IMR-90 (cell line): Measurements from ENCODE around the gene SSR4. TPM values are rescaled to one million over a fixed set of nuclear protein-coding genes. Genes with fewer than 3 reads are reported as not detected.

ENCODE experiments used
- ATAC-seq: fragments of 200-7000 bp; cut with Tn5 transposase; 2 replicates; pipeline ENCODE4 v1.9.1; 2020; ENCODE audit warnings: low read depth, mild to moderate bottlenecking, moderate library complexity
- BruUV-seq: library from RNA; stranded (reverse); fragments of 400-500 nt; replicated peaks from 2 replicates; lab custom pipeline; 2021; lab: Mats Ljungman, UMichigan
- CTCF ChIA-PET: fragments of 300-600 bp; formaldehyde crosslinking; extraction: SDS; loops from one replicate; lab custom pipeline; 2021; ENCODE audit warnings: antibody characterized with exemption; lab: Yijun Ruan, JAX
- POLR2A ChIA-PET: fragments of 300-600 bp; sonication (Branson Sonifier 250); formaldehyde crosslinking; loops from one replicate; lab custom pipeline; 2022; ENCODE audit warnings: antibody characterized with exemption; ENCODE audit not compliant: unreplicated experiment; lab: Charles Lee
- DNase-seq: peaks from one replicate; pipeline ENCODE4 v3.0.0; 2013
- H2AFZ ChIP-seq: replicated peaks from 2 replicates; pipeline ENCODE3; 2013; ENCODE audit warnings: low read length, mild to moderate bottlenecking; ENCODE audit not compliant: poor library complexity
- H2AK5ac ChIP-seq: 2 replicates; pipeline ENCODE4 v1.6.1; 2013; ENCODE audit warnings: low read depth, low read length, inconsistent platforms
- H2AK9ac ChIP-seq: replicated peaks from 2 replicates; pipeline ENCODE3; 2013; ENCODE audit warnings: mild to moderate bottlenecking, low read depth, low read length, moderate library complexity; ENCODE audit not compliant: poor library complexity
- H2BK120ac ChIP-seq: 2 replicates; pipeline ENCODE4 v1.6.1; 2013; ENCODE audit warnings: low read depth, low read length, inconsistent platforms
- H2BK15ac ChIP-seq: 3 replicates; pipeline ENCODE4 v1.6.1; 2013; ENCODE audit warnings: low read depth, low read length, inconsistent platforms
- H2BK20ac ChIP-seq: 2 replicates; pipeline ENCODE4 v1.6.1; 2013; ENCODE audit warnings: low read depth, mild to moderate bottlenecking, inconsistent platforms, low read length, moderate library complexity
- H2BK5ac ChIP-seq: 2 replicates; pipeline ENCODE4 v1.6.1; 2013; ENCODE audit warnings: mild to moderate bottlenecking, low read depth, low read length, inconsistent platforms; ENCODE audit not compliant: poor library complexity, severe bottlenecking
- H3K14ac ChIP-seq: replicated peaks from 2 replicates; pipeline ENCODE4 v1.6.1; 2013; ENCODE audit warnings: low read depth, low read length, inconsistent platforms
- H3K18ac ChIP-seq: 2 replicates; pipeline ENCODE4 v1.6.1; 2013; ENCODE audit warnings: low read depth, low read length, control low read depth
- H3K23ac ChIP-seq: 2 replicates; pipeline ENCODE4 v1.6.1; 2013; ENCODE audit warnings: low read depth, low read length, inconsistent platforms
- H3K27ac ChIP-seq: 2 replicates; pipeline ENCODE4 v1.5.1; 2013; ENCODE audit warnings: mild to moderate bottlenecking, control low read depth, low read length; ENCODE audit not compliant: insufficient read depth
- H3K27me3 ChIP-seq: 2 replicates; pipeline ENCODE4 v1.6.1; 2013; ENCODE audit warnings: low read length; ENCODE audit not compliant: control insufficient read depth, insufficient read depth
- H3K36me3 ChIP-seq: 2 replicates; pipeline ENCODE4 v1.6.1; 2013; ENCODE audit warnings: low read length, mixed read lengths; ENCODE audit not compliant: control insufficient read depth, insufficient read depth
- H3K4ac ChIP-seq: 2 replicates; pipeline ENCODE4 v1.6.1; 2013; ENCODE audit warnings: low read depth, low read length, inconsistent platforms
- H3K4me1 ChIP-seq: 2 replicates; pipeline ENCODE4 v1.6.1; 2013; ENCODE audit warnings: low read length, mixed read lengths; ENCODE audit not compliant: control insufficient read depth, insufficient read depth
- H3K4me2 ChIP-seq: 2 replicates; pipeline ENCODE4 v1.6.1; 2013; ENCODE audit warnings: low read depth, mild to moderate bottlenecking, control low read depth, low read length, moderate library complexity
- H3K4me3 ChIP-seq: 2 replicates; pipeline ENCODE4 v1.5.1; 2013; ENCODE audit warnings: low read depth, mild to moderate bottlenecking, control low read depth, low read length, moderate library complexity; ENCODE audit not compliant: insufficient read depth
- H3K56ac ChIP-seq: 2 replicates; pipeline ENCODE4 v1.6.1; 2013; ENCODE audit warnings: low read length, inconsistent platforms; ENCODE audit not compliant: insufficient read depth; ENCODE audit errors: extremely low read depth
- H3K79me1 ChIP-seq, 2 experiments: 2 replicates each; pipeline ENCODE4 v1.6.1; 2013; ENCODE audit warnings: low read length in 2 of 2, inconsistent platforms in 1 of 2, low read depth in 1 of 2
- H3K9ac ChIP-seq: 2 replicates; pipeline ENCODE4 v1.6.1; 2013; ENCODE audit warnings: low read depth, low read length, control low read depth
- H3K9me1 ChIP-seq: 2 replicates; pipeline ENCODE4 v1.6.1; 2013; ENCODE audit warnings: low read length, inconsistent platforms; ENCODE audit not compliant: insufficient read depth
- H3K9me3 ChIP-seq: 2 replicates; pipeline ENCODE4 v1.6.1; 2013; ENCODE audit warnings: low read length; ENCODE audit not compliant: control insufficient read depth, insufficient read depth
- H4K20me1 ChIP-seq: 2 replicates; pipeline ENCODE4 v1.6.1; 2013; ENCODE audit warnings: low read length, inconsistent platforms; ENCODE audit not compliant: insufficient read depth
- H4K5ac ChIP-seq: 2 replicates; pipeline ENCODE4 v1.6.1; 2013; ENCODE audit warnings: mild to moderate bottlenecking, low read depth, low read length, control low read depth
- H4K8ac ChIP-seq, 2 experiments: 2 replicates each; pipeline ENCODE4 v1.6.1; 2013; ENCODE audit warnings: low read depth in 2 of 2, low read length in 2 of 2, control low read depth in 1 of 2, inconsistent platforms in 1 of 2
- H4K91ac ChIP-seq: 2 replicates; pipeline ENCODE4 v1.6.1; 2013; ENCODE audit warnings: low read depth, low read length, inconsistent platforms; ENCODE audit not compliant: insufficient read depth
- BHLHE40 ChIP-seq: fragments of 150-350 bp; IDR thresholded peaks from 2 replicates; pipeline ENCODE4 v1.6.1; 2016; ENCODE audit warnings: mild to moderate bottlenecking, low read depth, low read length
- CEBPB ChIP-seq: IDR thresholded peaks from 2 replicates; pipeline ENCODE4 v1.6.1; 2012; ENCODE audit warnings: low read depth, low read length, improper control_type of control experiment
- CHD1 ChIP-seq: IDR thresholded peaks from 2 replicates; pipeline ENCODE4 v1.6.1; 2012; ENCODE audit warnings: low read depth, low read length, improper control_type of control experiment
- CTCF ChIP-seq: conservative IDR thresholded peaks from 2 replicates; pipeline ENCODE4 v1.5.1; 2012; ENCODE audit warnings: mild to moderate bottlenecking, low read depth, low read length, improper control_type of control experiment
- ELK1 ChIP-seq: fragments of 150-350 bp; IDR thresholded peaks from 2 replicates; pipeline ENCODE4 v1.6.1; 2016; ENCODE audit warnings: low read depth, mild to moderate bottlenecking, low read length, moderate library complexity, borderline replicate concordance
- FOS ChIP-seq: fragments of 150-350 bp; IDR thresholded peaks from 2 replicates; pipeline ENCODE4 v1.6.1; 2016; ENCODE audit warnings: low read depth, low read length
- MAFK ChIP-seq: IDR thresholded peaks from 2 replicates; pipeline ENCODE4 v1.6.1; 2012; ENCODE audit warnings: low read depth, low read length, improper control_type of control experiment
- MAZ ChIP-seq: IDR thresholded peaks from 2 replicates; pipeline ENCODE4 v1.6.1; 2012; ENCODE audit warnings: low read depth, mild to moderate bottlenecking, low read length, improper control_type of control experiment, moderate library complexity, borderline replicate concordance
- MXI1 ChIP-seq: IDR thresholded peaks from 2 replicates; pipeline ENCODE4 v1.6.1; 2012; ENCODE audit warnings: low read depth, mild to moderate bottlenecking, low read length, moderate library complexity, borderline replicate concordance
- NFE2L2 ChIP-seq: fragments of 150-350 bp; IDR thresholded peaks from 2 replicates; pipeline ENCODE4 v1.6.1; 2016; ENCODE audit warnings: low read depth, mild to moderate bottlenecking, low read length
- POLR2A ChIP-seq: IDR thresholded peaks from 2 replicates; pipeline ENCODE4 v1.6.1; 2012; ENCODE audit warnings: mild to moderate bottlenecking, low read depth, low read length
- RAD21 ChIP-seq: IDR thresholded peaks from 2 replicates; pipeline ENCODE4 v1.6.1; 2012; ENCODE audit warnings: low read length, improper control_type of control experiment
- RCOR1 ChIP-seq: IDR thresholded peaks from 2 replicates; pipeline ENCODE4 v1.6.1; 2012; ENCODE audit warnings: mild to moderate bottlenecking, low read length, improper control_type of control experiment; ENCODE audit not compliant: insufficient replicate concordance
- RFX5 ChIP-seq: IDR thresholded peaks from 2 replicates; pipeline ENCODE4 v1.8.0; 2012; ENCODE audit warnings: low read depth, mild to moderate bottlenecking, low read length, moderate library complexity
- SMC3 ChIP-seq: fragments of 150-350 bp; IDR thresholded peaks from 2 replicates; pipeline ENCODE4 v1.6.1; 2016; ENCODE audit warnings: low read depth, mild to moderate bottlenecking, antibody characterized with exemption, low read length, moderate library complexity
- WGBS, 2 experiments: methylation state at CpG; one replicate each; pipeline versions ENCODE4 v1.1.5 to v1.1.7; 2013; ENCODE audit warnings: missing lambda C conversion rate in 2 of 2; ENCODE audit not compliant: insufficient read length in 1 of 2; ENCODE audit errors: extremely low coverage in 2 of 2; 5-methylcytosine and 5-hydroxymethylcytosine counted together
- dilution Hi-C: fragments of 300-500 bp; cut with HindIII; formaldehyde crosslinking; loops from one replicate; pipeline ENCODE4 v1.14.3; 2018; ENCODE audit warnings: low sequenced_read_pairs; ENCODE audit not compliant: unreplicated experiment
- in situ Hi-C: fragments of 300-500 bp; cut with MboI; formaldehyde crosslinking; loops from 3 replicates; pipeline ENCODE4 v1.14.3; 2019; ENCODE audit warnings: low sequenced_read_pairs, inconsistent platforms, mixed read lengths
- intact Hi-C: fragments of 100-400 bp; cut with micrococcal nuclease; formaldehyde crosslinking; loops from 2 replicates; pipeline ENCODE4 v1.10.0; 2022
- polyA plus RNA-seq, 3 experiments: library from polyadenylated mRNA; depleted of rRNA; stranded (reverse); fragments of >200 nt; gene quantifications; 2 replicates each; pipeline ENCODE4 v1.2.3, GENCODE V29; 2012; ENCODE audit warnings: low replicate concordance in 1 of 3
- total RNA-seq: library from RNA; depleted of rRNA; stranded (reverse); fragments of >200 nt; gene quantifications from 2 replicates; pipeline ENCODE4 v1.2.3, GENCODE V29; 2012
- TF ChIP-seq, protein P1 (sequence below): fragments of 150-350 bp; IDR thresholded peaks from 2 replicates; pipeline ENCODE4 v1.6.1; 2017; ENCODE audit warnings: mild to moderate bottlenecking, antibody characterized with exemption, low read length, low read depth

The SSR4 gene
- total and polyA plus RNA-seq, 2 of the 4 experiments (the other 2 are of a cell fraction): 141 to 480 TPM

- Histone ChIP-seq H2AK5ac (no peak overlapping the region), H3K9me3 (peaks cover 2% of the 10 kb centered on the region; the same call in 1 of the 2 replicates), H3K23ac (no peak overlapping the region), H3K9me1 (no peaks in the 10 kb centered on the region), H3K18ac (no peak overlapping the region), H2BK15ac (no peak overlapping the region), H3K9ac (no peak overlapping the region), H2AFZ (no peak overlapping the region), H3K79me1 (peaks cover 0 to 8% of the 10 kb centered on the region in 2 experiments; a peak in 2 of 4 replicates), H4K8ac (no peak overlapping the region), H3K4me3 (no peak overlapping the region), H2BK120ac (no peak overlapping the region), H3K4me2 (no peak overlapping the region), H4K20me1 (no peaks in the 10 kb centered on the region), H3K27ac (no peak overlapping the region), H3K36me3 (peaks cover 18% of the 10 kb centered on the region), H3K14ac (no peak overlapping the region), H4K91ac (no peak overlapping the region), H3K4ac (no peak overlapping the region), H2BK5ac (no peak overlapping the region), H2BK20ac (no peak overlapping the region), H2AK9ac (no peak overlapping the region), H3K56ac (no peak overlapping the region), H3K4me1 (no peaks in the 10 kb centered on the region; the same call in 1 of the 2 replicates), H4K5ac (no peak overlapping the region), H3K27me3 (no peaks in the 10 kb centered on the region)
- ChIA-PET CTCF (no interaction called here), POLR2A (interaction anchor here (0.6 kb wide), 1 partner anchor 44 kb away, joined by 3 read pairs; no protein-coding TSS in a partner anchor)
- 75% methylated on average over 2 of the region's 7 CpGs; no CpG with 5 or more reads in 1 of the 2 experiments for WGBS, 2 experiments
- ATAC-seq (no peak), DNase-seq (no peak)
- intact Hi-C loops (no loop called here), in situ Hi-C loops (no loop called here), dilution Hi-C loops (no loop called here)
- TF ChIP-seq RFX5: no peak
- no peak for TF ChIP-seq CTCF
- TF ChIP-seq RCOR1: no peak
- no peak for TF ChIP-seq RAD21
- TF ChIP-seq CHD1: no peak
- TF ChIP-seq, protein P1, sequence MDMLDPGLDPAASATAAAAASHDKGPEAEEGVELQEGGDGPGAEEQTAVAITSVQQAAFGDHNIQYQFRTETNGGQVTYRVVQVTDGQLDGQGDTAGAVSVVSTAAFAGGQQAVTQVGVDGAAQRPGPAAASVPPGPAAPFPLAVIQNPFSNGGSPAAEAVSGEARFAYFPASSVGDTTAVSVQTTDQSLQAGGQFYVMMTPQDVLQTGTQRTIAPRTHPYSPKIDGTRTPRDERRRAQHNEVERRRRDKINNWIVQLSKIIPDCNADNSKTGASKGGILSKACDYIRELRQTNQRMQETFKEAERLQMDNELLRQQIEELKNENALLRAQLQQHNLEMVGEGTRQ: no peak
- no peak for TF ChIP-seq FOS
- TF ChIP-seq MAZ: no peak
- TF ChIP-seq POLR2A: no peak
- TF ChIP-seq MAFK: no peak
- TF ChIP-seq NFE2L2: no peak
- TF ChIP-seq ELK1: no peak
- TF ChIP-seq CEBPB: no peak
- no peak for TF ChIP-seq MXI1
- no peak for TF ChIP-seq BHLHE40
- TF ChIP-seq SMC3: no peak
- BruUV-seq: no TSS peak
These were observed 6.3 kb downstream of the SSR4 start for GRCh38 chrX:153800746-153801145.
